ENCODE results near the gene ST6GAL1.

GRCh38 chr3:186915806-186916796, 14.2 kb upstream of the ST6GAL1 start:
- TF ChIP-seq BRCA1 (IDR thresholded peaks at IDR 0.05; ENCODE audit: low read depth, low read length) = no peak
- TF ChIP-seq POLR2A (IDR thresholded peaks at IDR 0.05; ENCODE audit: control extremely low read depth in 1 of 2, low read depth in 2 of 2, low read length in 2 of 2) = no peak
- no peak for TF ChIP-seq EZH2 (IDR thresholded peaks at IDR 0.05; ENCODE audit: low read depth, low read length, severe bottlenecking)
- TF ChIP-seq, protein P1, sequence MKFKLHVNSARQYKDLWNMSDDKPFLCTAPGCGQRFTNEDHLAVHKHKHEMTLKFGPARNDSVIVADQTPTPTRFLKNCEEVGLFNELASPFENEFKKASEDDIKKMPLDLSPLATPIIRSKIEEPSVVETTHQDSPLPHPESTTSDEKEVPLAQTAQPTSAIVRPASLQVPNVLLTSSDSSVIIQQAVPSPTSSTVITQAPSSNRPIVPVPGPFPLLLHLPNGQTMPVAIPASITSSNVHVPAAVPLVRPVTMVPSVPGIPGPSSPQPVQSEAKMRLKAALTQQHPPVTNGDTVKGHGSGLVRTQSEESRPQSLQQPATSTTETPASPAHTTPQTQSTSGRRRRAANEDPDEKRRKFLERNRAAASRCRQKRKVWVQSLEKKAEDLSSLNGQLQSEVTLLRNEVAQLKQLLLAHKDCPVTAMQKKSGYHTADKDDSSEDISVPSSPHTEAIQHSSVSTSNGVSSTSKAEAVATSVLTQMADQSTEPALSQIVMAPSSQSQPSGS (IDR thresholded peaks at IDR 0.05; ENCODE audit: low read length) = no peak
- TF ChIP-seq CREB1 (IDR thresholded peaks at IDR 0.05) = no peak
- TF ChIP-seq ZNF274 (IDR thresholded peaks at IDR 0.05; ENCODE audit: borderline replicate concordance, extremely low read depth, low read length) = no peak
- TF ChIP-seq, protein P2, sequence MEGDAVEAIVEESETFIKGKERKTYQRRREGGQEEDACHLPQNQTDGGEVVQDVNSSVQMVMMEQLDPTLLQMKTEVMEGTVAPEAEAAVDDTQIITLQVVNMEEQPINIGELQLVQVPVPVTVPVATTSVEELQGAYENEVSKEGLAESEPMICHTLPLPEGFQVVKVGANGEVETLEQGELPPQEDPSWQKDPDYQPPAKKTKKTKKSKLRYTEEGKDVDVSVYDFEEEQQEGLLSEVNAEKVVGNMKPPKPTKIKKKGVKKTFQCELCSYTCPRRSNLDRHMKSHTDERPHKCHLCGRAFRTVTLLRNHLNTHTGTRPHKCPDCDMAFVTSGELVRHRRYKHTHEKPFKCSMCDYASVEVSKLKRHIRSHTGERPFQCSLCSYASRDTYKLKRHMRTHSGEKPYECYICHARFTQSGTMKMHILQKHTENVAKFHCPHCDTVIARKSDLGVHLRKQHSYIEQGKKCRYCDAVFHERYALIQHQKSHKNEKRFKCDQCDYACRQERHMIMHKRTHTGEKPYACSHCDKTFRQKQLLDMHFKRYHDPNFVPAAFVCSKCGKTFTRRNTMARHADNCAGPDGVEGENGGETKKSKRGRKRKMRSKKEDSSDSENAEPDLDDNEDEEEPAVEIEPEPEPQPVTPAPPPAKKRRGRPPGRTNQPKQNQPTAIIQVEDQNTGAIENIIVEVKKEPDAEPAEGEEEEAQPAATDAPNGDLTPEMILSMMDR (IDR thresholded peaks at IDR 0.05; ENCODE audit: control extremely low read depth in 1 of 3, insufficient read depth in 1 of 3, low read depth in 1 of 3, low read length in 3 of 3) = no peak

All from H1 (cell line).